ENCODE results near the gene TAF11L5.
"Not testable (repeated sequence)": the region's sequence is repeated elsewhere in the genome, so short reads cannot be mapped to it uniquely, and the experiment has no call there.

The TAF11L5 gene

DNA sequence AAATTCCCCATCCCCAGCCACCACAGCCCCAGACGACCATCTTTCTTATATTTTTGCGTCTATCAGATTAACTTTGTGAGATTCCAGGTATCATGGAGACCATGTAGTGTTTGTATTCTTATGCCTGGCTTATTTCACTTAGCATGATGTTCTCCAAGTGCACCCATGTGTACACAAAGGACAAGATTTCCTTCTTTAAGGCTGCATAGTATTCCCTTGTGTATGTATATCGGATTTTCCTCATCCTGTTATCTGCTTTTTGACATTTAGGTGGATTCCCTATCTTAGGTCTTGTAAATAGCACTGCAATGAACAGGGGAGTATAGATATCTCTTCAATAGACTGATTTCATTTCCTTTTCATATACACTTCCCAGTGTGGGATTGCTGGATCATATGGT is 32.3 kb upstream of the TAF11L5 start:
- no peak overlapping the region for H3K4me3 ChIP-seq (ENCODE audit: low read depth, low read length)
- TF ChIP-seq, protein P1, sequence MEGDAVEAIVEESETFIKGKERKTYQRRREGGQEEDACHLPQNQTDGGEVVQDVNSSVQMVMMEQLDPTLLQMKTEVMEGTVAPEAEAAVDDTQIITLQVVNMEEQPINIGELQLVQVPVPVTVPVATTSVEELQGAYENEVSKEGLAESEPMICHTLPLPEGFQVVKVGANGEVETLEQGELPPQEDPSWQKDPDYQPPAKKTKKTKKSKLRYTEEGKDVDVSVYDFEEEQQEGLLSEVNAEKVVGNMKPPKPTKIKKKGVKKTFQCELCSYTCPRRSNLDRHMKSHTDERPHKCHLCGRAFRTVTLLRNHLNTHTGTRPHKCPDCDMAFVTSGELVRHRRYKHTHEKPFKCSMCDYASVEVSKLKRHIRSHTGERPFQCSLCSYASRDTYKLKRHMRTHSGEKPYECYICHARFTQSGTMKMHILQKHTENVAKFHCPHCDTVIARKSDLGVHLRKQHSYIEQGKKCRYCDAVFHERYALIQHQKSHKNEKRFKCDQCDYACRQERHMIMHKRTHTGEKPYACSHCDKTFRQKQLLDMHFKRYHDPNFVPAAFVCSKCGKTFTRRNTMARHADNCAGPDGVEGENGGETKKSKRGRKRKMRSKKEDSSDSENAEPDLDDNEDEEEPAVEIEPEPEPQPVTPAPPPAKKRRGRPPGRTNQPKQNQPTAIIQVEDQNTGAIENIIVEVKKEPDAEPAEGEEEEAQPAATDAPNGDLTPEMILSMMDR (IDR thresholded peaks at IDR 0.05; ENCODE audit: low read depth, low read length, missing control alignments): no peak
- DNase-seq (ENCODE audit: low read depth): no peak
- in situ Hi-C loops (cut with HindIII; ENCODE audit: low sequenced_read_pairs): no loop called here

DNA sequence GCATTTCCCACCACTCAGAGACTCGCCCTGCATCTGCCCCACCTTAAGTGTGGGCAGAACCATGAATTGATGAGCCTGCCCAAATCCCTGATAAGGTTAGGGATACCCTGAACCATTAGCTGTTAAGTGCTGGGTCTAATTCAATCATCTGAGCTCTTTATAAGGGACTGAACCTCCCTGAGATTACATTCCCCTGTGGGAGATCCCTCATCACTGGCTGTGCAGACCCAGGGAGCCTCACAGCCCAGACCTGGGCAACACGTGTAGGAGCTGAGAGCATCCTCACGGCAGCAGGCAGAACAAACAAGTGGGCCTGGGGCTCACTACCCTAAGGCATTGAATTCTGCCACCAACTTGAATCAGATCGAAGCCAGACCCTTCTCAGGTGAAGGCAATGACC is 27.6 kb upstream of the TAF11L5 start:
- TF ChIP-seq, protein P1 (IDR thresholded peaks at IDR 0.05; ENCODE audit: low read depth, low read length, missing control alignments): no peak
- no peak overlapping the region for H3K4me3 ChIP-seq (ENCODE audit: low read depth, low read length)
- DNase-seq (ENCODE audit: low read depth): no peak
- in situ Hi-C loops (cut with HindIII; ENCODE audit: low sequenced_read_pairs): no loop called here

DNA sequence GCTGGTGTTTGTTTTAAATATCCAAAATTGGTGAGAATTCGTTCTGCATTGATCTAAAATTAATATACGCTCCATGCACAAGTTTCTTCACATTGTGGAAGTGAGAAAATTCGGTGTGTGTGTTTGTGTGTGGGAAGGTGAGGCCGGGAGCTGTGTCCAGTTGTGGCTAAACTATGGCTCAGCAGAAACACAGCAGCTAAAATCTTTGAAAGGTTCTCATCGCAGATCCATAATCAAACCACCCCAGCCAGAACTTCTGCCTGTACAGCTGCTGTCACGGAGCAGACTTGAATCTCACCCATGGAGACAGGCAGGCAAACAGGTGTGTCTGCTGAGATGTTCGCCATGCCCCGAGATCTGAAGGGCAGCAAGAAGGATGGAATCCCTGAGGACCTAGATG is 27.1 kb upstream of the TAF11L5 start, which contains the start of gene TAF11L2:
TSS of gene TAF11L2 (plus strand) at position 301 of the 400 bp plus-strand sequence.
- in situ Hi-C loops (cut with HindIII; ENCODE audit: low sequenced_read_pairs); DNase-seq (ENCODE audit: low read depth); H3K4me3 ChIP-seq (ENCODE audit: low read depth, low read length): not testable (repeated sequence)

DNA sequence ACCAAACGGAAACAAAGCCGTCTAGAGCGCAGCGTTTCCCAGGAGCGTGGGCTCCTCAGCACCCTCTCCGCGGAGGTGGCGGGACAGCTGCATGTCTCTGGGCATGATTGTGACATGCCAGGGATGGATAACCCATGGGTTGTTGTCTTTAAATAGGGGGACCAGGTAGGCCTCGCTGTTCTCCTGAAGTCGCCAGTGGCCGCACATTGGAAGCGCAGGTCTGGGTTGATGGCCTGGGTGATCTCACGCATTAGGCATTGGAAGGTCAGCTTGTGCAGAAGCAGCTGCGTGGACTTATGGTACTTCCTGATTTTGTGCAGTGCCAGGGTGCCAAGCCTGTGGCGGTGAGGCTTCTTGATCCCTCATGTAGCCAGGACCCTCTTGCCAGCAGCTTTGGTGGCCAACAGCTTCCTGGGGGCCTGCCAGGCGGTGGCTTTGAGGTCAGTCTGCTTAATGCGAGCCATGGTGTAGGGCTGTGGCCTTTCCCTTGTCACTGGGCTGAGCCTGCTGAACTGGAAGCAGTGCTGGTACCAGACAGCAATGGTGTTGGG is 13.2 kb upstream of the TAF11L5 start:
- TF ChIP-seq, protein P1 (IDR thresholded peaks at IDR 0.05; ENCODE audit: low read depth, low read length, missing control alignments): no peak
- H3K4me3 ChIP-seq (ENCODE audit: low read depth, low read length): no peak overlapping the region
- DNase-seq (ENCODE audit: low read depth): no peak
- in situ Hi-C loops (cut with HindIII; ENCODE audit: low sequenced_read_pairs): no loop called here

DNA sequence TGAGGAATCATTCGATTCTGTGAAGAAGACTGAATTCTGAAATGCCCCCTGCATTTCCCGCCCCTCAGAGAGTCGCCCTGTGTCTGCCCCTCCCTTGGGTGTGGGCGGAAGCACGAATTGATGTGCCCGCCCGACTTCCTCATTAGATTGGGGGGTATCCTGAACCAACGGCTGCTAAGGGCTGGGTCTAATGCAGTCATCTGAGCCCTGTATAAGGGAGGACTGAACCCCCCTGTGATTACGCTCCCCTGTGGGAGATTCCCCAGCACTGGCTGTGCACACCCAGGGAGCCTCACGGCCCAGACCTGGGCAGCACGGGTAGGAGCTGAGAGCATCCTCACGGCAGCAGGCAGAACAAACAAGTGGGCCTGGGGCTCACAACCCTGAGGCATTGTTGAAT is 7.5 kb upstream of the TAF11L5 start:
- H3K4me3 ChIP-seq (ENCODE audit: low read depth, low read length); in situ Hi-C loops (cut with HindIII; ENCODE audit: low sequenced_read_pairs); DNase-seq (ENCODE audit: low read depth): not testable (repeated sequence)

DNA sequence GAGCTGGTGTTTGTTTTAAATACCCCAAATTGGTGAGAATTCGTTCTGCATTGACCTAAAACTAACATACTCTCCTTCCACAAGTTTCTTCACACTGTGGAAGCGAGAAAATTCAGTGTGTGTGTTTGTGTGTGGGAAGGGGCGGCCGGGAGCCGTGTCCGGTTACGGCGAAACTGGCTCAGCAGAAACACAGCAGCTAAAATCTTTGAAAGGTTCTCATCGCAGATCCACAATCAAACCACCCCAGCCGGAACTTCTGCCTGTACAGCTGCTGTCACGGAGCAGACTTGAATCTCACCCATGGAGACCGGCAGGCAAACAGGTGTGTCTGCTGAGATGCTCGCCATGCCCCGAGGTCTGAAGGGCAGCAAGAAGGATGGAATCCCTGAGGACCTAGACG is 7.0 kb upstream of the TAF11L5 start, which contains the start of gene TAF11L3:
TSS of gene TAF11L3 (plus strand) at position 301 of the 400 bp plus-strand sequence.
- H3K4me3 ChIP-seq (ENCODE audit: low read depth, low read length); in situ Hi-C loops (cut with HindIII; ENCODE audit: low sequenced_read_pairs); DNase-seq (ENCODE audit: low read depth): not testable (repeated sequence)

DNA sequence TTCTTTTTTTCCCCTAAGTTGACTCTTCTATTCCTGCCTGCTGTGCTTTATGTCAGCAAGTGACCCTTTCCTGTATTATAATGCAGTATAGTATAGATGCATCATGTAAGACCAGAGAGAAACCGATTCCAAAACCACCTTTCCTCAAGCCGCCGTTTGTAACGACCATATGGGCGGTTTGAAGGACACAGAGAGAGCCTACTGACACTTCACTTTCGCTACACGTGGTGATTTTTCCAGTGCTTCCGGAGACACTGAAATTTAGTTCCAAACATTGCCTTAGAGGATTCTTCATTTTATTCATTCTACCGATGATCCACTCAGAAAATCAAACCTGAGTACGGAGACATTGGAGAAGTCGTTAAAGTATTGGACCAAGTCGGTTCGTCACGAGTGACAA is 5.5 kb upstream of the TAF11L5 start:
- H3K4me3 ChIP-seq (ENCODE audit: low read depth, low read length); in situ Hi-C loops (cut with HindIII; ENCODE audit: low sequenced_read_pairs); DNase-seq (ENCODE audit: low read depth): not testable (repeated sequence)

DNA sequence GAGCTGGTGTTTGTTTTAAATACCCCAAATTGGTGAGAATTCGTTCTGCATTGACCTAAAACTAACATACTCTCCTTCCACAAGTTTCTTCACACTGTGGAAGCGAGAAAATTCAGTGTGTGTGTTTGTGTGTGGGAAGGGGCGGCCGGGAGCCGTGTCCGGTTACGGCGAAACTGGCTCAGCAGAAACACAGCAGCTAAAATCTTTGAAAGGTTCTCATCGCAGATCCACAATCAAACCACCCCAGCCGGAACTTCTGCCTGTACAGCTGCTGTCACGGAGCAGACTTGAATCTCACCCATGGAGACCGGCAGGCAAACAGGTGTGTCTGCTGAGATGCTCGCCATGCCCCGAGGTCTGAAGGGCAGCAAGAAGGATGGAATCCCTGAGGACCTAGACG is 3.5 kb upstream of the TAF11L5 start, which contains the start of gene TAF11L4:
TSS of gene TAF11L4 (plus strand) at position 301 of the 400 bp plus-strand sequence.
- DNase-seq (ENCODE audit: low read depth); in situ Hi-C loops (cut with HindIII; ENCODE audit: low sequenced_read_pairs); H3K4me3 ChIP-seq (ENCODE audit: low read depth, low read length): not testable (repeated sequence)

DNA sequence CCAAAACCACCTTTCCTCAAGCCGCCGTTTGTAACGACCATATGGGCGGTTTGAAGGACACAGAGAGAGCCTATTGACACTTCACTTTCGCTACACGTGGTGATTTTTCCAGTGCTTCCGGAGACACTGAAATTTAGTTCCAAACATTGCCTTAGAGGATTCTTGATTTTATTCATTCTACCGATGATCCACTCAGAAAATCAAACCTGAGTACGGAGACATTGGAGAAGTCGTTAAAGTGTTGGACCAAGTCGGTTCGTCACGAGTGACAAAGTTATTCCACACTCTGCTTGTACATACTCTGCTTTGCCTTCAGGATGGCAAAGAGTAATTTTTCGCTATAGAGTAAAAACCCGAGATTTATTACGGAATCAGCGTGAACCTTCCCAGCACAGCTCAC is 1.5 kb downstream of the TAF11L5 start:
- in situ Hi-C loops (cut with HindIII; ENCODE audit: low sequenced_read_pairs); H3K4me3 ChIP-seq (ENCODE audit: low read depth, low read length); DNase-seq (ENCODE audit: low read depth): not testable (repeated sequence)

DNA sequence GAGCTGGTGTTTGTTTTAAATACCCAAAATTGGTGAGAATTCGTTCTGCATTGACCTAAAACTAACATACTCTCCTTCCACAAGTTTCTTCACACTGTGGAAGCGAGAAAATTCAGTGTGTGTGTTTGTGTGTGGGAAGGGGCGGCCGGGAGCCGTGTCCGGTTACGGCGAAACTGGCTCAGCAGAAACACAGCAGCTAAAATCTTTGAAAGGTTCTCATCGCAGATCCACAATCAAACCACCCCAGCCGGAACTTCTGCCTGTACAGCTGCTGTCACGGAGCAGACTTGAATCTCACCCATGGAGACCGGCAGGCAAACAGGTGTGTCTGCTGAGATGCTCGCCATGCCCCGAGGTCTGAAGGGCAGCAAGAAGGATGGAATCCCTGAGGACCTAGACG is 3.3 kb downstream of the TAF11L5 start, which contains the start of gene TAF11L6:
TSS of gene TAF11L6 (plus strand) at position 301 of the 400 bp plus-strand sequence.
- H3K4me3 ChIP-seq (ENCODE audit: low read depth, low read length); in situ Hi-C loops (cut with HindIII; ENCODE audit: low sequenced_read_pairs); DNase-seq (ENCODE audit: low read depth): not testable (repeated sequence)

All from astrocyte of the cerebellum (primary cell).